ENCODE data around the gene PCCA.

- TF ChIP-seq, protein P1, sequence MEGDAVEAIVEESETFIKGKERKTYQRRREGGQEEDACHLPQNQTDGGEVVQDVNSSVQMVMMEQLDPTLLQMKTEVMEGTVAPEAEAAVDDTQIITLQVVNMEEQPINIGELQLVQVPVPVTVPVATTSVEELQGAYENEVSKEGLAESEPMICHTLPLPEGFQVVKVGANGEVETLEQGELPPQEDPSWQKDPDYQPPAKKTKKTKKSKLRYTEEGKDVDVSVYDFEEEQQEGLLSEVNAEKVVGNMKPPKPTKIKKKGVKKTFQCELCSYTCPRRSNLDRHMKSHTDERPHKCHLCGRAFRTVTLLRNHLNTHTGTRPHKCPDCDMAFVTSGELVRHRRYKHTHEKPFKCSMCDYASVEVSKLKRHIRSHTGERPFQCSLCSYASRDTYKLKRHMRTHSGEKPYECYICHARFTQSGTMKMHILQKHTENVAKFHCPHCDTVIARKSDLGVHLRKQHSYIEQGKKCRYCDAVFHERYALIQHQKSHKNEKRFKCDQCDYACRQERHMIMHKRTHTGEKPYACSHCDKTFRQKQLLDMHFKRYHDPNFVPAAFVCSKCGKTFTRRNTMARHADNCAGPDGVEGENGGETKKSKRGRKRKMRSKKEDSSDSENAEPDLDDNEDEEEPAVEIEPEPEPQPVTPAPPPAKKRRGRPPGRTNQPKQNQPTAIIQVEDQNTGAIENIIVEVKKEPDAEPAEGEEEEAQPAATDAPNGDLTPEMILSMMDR (IDR thresholded peaks at IDR 0.05): no peak
- no peak for TF ChIP-seq POLR2A (IDR thresholded peaks at IDR 0.05)
- no peak for TF ChIP-seq EP300 (IDR thresholded peaks at IDR 0.05)
These were observed 12.9 kb upstream of the PCCA start for GRCh38 chr13:100075700-100076587.

Data from suprapubic skin (tissue), 3 donors.